Measurements from ENCODE around the gene SUN1.

DNA sequence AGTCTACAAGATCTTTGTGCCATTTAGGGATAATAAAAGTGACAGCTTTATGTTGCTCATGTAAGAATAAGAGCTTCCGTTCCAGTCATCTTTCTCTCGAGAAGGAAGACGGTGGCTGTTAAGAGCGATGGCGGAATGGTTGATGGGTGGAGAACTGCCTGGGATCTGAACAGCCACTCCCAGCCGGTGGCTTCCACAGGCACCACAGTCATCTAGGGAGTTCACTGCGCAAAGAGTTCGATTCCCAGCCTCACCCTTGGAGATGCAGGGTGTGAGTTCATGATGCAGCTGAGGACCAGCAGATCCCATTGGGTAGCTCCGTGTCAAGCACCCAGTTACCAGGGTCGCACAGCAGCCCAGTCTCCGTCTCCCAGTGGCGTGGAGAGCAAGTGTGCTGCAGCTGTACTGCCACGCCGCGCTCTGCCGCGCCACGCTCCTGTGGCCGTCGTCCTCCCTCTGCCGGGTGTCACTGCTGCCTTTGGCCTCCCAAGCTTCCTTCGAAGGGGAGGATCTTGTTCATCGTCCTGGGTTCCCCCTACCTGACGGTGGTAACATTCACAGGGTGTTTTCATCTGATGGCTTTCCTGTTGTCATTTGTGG lies 7.8 kb downstream of the SUN1 start:
- TF ChIP-seq, protein P1, sequence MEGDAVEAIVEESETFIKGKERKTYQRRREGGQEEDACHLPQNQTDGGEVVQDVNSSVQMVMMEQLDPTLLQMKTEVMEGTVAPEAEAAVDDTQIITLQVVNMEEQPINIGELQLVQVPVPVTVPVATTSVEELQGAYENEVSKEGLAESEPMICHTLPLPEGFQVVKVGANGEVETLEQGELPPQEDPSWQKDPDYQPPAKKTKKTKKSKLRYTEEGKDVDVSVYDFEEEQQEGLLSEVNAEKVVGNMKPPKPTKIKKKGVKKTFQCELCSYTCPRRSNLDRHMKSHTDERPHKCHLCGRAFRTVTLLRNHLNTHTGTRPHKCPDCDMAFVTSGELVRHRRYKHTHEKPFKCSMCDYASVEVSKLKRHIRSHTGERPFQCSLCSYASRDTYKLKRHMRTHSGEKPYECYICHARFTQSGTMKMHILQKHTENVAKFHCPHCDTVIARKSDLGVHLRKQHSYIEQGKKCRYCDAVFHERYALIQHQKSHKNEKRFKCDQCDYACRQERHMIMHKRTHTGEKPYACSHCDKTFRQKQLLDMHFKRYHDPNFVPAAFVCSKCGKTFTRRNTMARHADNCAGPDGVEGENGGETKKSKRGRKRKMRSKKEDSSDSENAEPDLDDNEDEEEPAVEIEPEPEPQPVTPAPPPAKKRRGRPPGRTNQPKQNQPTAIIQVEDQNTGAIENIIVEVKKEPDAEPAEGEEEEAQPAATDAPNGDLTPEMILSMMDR (IDR thresholded peaks at IDR 0.05; ENCODE audit: low read depth, low read length) = no peak
- no peak for TF ChIP-seq EZH2phosphoT487 (IDR thresholded peaks at IDR 0.05; ENCODE audit: low read depth)

Data from OCI-LY3 (cell line).